ENCODE results near the gene GPR87.

Gene GPR87

GRCh38 chr3:151281671-151282324, 34.8 kb downstream of the GPR87 start:
- DNase-seq, result no peak

GRCh38 chr3:151278230-151278629, 38.4 kb downstream of the GPR87 start, which contains the start of gene P2RY14:
Gene P2RY14, minus strand, starts transcription at chr3:151278542. Its CDS starts 64,226 bp downstream, at chr3:151214316.
- peak; percentile 57 for DNase-seq

DNA sequence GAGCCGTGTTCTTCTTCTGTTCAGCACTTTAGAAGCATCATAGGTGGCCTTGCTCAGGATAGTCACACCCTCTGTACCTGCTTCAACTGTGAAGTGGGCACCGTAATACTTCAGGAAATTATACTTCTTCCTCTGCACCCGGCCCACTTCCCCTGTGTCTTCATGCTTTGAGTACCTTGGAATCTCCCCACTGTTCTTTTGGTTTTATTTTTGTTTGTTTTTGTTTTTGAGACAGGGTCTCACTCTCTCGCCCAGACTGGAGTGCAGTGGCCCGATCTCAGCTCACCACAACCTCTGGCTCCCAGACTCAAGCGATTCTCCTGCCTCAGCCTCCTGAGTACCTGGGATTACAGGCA, 40.0 kb downstream of the GPR87 start:
- DNase-seq, result peak; percentile 13

DNA sequence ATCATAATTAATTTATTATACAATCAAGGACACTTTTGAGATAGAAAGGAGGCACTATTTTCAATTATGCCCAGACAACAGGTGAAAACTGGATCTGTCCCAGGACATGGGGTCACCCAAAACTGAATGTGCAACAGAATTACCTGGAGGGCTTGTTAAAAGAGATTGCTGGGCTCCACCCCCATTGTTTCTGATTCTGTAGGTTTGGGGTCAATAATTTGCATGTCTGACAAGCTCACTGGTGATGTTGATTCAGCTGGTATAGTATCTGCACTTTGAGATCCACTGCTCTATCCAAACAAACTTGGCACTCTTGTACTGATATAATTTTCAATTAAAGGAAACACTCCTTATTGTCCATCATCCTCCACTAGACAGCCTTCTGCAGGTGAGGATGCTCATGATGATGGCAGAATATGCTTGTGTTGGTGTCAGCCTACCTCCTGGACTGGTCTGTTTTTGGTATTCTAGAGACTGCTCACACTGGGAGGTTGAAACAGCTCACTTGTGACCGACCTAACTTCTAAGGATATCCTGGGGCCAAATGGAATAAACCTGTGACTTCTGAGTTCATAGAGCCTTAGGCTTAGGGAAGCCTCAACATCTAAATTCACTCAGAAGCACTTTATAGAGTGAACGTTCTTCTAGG, 40.5 kb downstream of the GPR87 start:
- no peak for DNase-seq

GRCh38 chr3:151275091-151275490, 41.5 kb downstream of the GPR87 start:
- DNase-seq, result no peak

- DNase-seq, result no peak
Measured at GRCh38 chr3:151269631-151270030, 47.0 kb downstream of the GPR87 start.

DNA sequence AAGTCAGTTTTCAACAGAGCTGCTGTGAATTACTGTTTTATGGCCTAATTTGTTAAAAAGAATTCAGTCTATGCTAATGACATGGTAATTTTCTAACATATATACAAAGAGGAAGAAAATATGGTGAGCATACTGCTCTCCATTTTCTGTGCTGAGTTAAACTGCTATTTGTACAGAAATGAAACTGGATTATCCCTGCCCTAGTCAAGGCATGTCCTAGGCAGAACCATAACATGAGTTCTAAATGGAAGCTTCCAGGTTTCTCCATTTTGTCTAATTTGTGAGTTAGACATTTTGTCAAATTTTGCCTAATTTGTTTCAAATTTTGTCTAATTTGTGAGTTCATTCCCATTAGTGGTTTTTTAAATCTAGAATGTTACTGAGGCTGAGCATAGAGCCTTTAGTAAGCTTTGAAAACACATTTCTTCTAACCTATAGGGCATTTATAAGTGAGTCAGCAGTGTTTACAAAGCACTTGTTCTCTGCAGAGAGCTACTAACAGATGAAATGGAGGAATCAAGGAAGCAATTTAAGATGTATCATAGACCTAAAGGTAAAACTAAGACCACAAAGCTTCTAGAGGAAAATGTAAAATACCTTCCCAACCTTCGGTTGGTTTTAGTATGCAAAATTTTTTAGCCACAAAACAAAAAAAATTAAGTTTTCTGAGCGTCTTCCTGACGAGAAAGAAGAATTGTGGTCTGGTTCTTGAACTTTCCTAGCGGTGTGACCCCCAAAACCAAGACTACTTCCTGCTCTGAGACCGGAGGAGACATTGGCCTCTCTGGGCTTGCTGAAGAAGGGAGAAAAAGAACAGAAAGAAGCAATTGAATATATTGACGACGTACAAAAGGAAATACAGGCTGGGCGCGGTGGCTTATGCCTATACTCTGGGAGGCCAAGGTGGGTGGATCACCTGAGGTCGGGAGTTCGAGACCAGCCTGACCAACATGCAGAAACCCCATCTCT, 48.1 kb downstream of the GPR87 start:
- DNase-seq, result no peak

GRCh38 chr3:151267066-151267465, 49.6 kb downstream of the GPR87 start:
- DNase-seq, result no peak

DNA sequence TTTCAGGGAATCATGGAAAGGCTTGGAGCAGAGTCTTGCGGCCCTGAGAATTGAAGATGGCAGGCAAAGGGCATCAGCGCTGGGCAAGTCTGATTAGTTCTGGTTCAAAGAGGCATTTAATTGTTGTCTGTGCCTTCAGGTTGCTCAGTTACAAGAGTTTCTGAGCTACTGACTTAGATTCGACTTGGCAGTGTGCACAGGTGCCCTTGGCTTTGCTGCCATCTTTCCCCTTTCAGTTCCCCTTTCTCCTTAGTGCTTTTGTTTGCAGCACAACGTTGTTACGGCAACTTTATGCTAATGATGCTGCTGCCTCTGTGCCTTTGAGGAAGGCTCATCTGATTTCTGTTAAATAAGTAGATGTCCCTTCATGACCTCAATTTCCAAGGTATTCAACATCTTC, 50.8 kb downstream of the GPR87 start:
- peak; percentile 77 for DNase-seq

GRCh38 chr3:151265166-151265565, 51.5 kb downstream of the GPR87 start:
- peak; percentile 43 for DNase-seq

GRCh38 chr3:151264605-151265004, 52.0 kb downstream of the GPR87 start:
- DNase-seq, result no peak

GRCh38 chr3:151262871-151263525, 53.6 kb downstream of the GPR87 start:
- DNase-seq, result no peak

DNA sequence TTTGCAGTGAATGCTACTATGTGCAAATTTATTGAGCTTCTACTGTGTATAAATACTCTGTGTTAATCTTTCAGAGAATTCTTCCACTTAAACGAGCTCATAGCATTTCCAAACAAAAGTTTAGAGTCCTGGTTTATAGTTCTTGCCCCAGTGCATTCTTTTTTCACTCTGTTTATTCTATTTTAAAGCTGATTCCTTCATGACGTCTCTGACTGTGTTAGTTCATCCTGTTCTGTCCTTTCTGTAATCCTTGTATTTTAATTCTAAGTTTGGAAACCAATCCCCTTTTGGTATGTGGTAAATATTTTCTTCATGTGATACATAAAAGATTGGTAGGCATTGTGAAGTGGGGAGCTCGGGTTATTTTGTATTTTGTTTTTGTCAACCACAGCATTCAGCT, 57.0 kb downstream of the GPR87 start:
- no peak for DNase-seq

GRCh38 chr3:151256749-151257148, 59.9 kb downstream of the GPR87 start:
- no peak for DNase-seq

- DNase-seq, result no peak
Measured at GRCh38 chr3:151248772-151249337, 67.8 kb downstream of the GPR87 start.
